Measurements from ENCODE around the gene PTRH1.

Gene PTRH1

GRCh38 chr9:127716412-127716811, 949 bp upstream of the PTRH1 start:
- DNase-seq = no peak

DNA sequence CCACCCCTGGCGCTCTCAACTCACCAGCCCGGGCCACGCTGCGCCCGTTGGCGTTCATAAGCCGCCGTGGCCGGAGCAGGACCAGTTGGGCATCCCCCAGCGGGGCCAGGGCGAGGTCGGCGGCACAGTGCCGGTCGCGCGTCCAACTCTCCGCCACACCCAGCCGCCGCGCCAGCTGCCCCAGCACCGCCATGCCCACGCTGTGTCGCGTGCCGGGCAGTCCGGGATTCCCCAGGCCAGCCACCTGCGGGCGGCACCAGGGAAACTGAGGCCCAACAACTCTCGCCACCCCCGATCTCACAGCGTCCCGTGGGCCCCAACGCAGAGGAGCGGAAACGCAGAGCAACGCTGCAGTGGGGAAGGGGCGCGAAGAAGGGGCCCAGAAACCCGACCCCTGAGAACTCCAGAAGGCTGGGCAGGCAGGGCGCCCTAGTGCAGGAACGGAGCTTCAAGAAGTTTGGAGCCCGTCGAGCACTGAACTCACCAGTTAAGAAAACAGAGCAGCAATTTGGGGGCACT, 453 bp downstream of the PTRH1 start:
- DNase-seq = no peak

DNA sequence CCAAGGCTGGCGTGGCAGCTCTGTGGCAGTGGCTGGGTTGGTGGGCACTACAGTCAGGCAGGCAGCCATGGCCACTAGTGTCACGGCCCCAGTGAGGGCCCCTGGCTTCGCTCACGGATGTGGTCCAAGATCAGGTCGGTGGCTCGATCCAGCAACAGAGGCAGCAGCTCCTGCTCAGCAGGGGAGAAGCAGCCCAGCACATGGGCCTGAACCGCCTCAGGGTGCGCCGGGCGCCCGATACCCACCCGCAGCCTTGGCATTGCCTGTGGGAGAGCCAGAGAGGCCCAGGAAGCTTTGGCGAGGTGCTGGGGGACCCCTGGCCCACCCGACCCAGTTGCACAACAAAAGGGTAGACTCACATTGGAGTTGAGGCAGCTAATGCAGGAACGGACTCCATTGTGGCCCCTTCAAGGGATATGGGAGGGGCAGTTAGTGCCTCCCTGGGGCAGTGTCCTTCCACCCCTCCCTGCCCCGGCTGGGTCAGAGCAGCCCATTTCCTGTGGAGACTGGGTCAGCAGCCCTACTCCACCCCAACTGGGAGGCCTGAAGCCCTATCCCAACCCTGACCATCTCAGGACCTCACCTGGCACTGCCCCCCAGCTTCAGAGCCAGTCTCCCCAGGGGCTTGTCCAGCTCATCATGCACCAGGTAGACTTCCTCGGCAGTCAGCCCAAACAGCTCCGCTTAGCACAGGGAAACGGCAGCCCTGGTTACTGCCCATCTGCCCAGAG, 1.3 kb downstream of the PTRH1 start:
- no peak for DNase-seq

DNA sequence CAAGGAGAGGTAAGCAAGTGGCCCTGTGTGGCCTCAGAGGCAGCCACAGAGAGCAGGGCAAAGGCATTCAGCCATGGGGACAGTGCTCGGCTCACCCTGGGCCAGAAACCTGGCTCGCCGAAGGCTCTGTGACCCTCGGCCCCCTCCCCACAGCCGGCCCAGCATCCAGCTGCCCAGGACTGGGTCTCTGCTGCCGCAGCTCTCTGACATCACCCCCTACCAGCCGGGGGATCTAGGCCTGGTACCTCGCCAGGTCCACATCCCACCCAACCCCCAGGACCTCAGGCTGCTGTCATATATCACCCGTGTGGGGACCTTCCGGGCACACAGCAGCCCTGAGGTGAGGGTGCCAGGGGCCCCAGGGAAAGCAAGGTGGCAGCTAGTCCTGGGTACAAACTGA, 2.6 kb downstream of the PTRH1 start:
- DNase-seq = no peak

DNA sequence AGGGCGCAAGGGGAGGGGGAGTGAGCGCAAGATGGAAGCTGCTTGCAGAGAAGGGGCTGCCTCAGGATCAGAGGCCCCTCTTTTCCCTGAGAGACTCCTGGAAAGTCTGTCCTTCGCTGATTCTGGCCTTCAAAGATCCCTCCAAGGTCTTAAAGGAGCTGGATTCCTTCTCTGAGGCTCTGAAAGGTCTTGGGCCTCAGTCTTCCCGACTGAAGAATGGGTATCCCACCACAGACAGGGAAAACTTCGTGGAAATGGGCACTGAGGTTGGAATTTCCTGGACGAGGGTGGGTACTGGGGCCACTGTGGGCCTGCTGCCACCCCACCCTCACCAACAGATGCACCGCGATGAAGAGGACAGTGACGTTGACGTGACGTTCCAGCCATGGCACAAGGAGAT, 3.1 kb downstream of the PTRH1 start:
- no peak for DNase-seq

DNA sequence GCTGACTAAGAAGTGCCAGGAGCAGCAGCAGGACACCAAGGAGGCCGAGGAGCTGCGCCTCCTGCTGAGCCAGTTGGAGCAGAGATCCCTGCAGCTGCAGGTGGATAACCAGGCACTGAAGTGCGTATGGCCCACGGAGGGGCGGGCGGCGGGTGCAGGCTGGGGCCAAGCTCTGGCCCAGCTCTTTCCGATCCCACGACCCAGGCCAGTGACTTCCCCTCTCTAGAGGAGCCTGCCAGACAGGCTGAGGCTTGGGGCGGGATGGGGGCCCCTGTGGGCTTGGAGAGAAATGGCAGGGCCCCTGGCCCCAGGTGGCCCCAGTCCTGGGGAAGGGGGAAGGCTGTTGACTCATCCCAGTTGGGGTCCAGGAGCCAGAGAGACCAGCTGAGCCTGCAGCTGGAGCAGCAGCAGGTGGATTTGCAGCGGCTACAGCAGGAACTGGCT, 3.6 kb downstream of the PTRH1 start:
- no peak for DNase-seq

- no peak for DNase-seq
These were observed 4.2 kb downstream of the PTRH1 start for GRCh38 chr9:127711226-127711701.

DNA sequence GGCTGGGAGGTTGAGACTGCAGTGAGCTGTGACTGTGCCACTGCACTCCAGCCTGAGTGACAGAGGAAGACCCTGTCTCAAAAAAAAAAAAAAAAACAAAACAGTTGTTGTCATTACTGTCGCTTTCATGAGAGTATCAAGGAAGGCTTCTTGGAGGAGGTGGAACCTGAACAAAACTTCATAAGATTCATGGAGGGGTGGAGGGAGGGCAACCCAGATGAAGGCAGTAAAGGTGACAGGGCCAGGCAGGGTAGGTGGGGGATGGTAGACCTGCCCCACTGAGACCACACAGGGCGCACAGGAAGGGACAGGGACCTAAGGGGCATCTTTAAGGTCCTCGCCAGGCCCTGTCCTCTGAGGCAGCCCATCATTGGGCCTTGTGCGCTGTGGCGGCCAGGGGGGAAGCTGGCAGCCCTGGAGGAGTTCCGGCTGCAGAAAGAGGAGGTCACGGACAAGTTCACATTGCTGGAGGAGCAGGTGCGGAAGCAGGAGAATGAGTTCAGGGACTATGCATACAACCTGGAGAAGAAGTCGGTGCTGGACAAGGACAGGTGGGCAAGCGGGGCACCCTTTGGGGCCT, 5.2 kb downstream of the PTRH1 start:
- no peak for DNase-seq

GRCh38 chr9:127708952-127709587, 6.4 kb downstream of the PTRH1 start:
- no peak for DNase-seq

DNA sequence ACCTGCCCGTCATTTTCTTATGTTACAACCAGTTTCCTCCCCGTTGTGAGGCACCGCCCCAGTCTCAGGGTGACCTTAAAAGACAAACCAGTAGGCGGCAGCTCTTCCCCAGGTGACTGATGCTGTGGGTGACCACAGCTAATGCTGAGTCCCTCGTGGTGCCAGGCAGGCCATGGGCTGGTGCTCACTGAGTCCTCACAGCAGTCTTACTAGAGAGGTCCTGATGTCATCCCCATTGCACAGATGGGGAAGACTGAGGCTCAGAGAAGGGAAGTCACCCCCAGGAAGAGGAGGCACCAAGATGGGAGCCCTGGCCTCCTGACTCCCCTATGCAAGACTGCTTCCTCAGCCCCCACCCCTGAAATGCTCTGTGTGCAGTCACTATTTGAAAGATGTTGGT, 7.7 kb downstream of the PTRH1 start:
- no peak for DNase-seq

GRCh38 chr9:127706836-127707241, 8.6 kb downstream of the PTRH1 start, which contains the start of gene CFAP157:
CFAP157 (plus strand) TSS chr9:127706988; CDS start chr9:127707032, 44 bp downstream.
- no peak for DNase-seq

DNA sequence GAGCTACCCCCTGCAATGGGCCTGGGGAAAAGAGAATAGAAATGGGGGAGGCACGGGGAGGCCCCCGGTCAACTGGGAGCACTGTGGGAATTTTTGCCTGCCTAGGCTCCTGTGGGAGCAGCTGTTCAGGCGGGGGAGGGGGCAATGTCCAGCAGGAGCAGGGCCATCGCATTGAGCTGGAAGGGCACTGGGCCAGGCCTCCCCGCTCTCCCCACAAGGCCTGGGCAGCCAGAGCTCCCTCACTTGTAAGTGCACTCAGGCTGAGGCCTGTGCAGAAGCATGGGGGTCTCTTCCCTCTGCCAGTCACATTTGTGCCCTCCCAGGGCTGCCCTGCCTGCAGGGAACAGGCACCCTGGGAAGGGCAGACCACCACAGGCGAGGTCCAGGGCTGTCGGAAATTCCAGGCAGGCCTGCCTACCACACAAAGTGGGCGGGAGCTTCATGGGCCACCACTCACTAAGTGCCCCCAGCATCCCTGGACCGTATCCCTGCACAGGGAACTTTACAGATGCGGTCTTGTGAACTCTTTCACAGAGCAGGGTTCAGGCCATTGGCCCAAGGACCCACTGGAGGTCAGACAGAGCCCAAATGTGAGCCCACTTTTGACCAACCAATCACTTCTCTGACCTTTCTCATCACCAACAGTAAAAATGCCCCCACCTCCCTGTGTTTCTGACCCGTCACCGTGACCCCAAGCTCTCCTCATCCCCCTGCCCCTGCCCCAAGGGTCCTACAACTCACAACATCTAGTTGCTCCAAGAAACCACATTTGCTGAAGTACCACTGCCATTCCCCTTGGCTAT, 9.7 kb downstream of the PTRH1 start:
- DNase-seq = no peak

- DNase-seq = no peak
These were observed 12.0 kb downstream of the PTRH1 start for GRCh38 chr9:127703289-127703946.

- DNase-seq = no peak
These were observed 14.7 kb downstream of the PTRH1 start for GRCh38 chr9:127700594-127701255.

- DNase-seq = no peak
These were observed 15.3 kb downstream of the PTRH1 start for GRCh38 chr9:127700140-127700539.

GRCh38 chr9:127698985-127699670, 16.3 kb downstream of the PTRH1 start:
- DNase-seq = no peak

DNA sequence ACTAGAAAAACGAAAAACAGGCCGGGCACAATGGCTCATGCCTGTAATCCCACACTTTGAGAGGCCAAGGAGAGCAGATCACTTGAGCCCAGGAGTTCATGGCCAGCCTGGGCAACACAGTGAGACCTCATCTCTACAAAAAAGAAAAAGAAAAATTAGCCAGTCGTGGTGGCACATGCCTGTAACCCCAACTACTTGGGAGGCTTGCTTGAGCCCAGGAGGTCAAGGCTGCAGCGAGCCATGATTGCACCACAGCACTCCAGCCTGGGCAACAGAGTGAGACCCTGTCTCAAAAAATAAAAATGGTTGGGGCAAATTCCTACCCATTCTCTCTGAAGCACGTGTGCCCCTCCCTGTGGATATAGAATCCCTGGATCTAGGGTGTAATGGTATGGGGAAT, 17.1 kb downstream of the PTRH1 start:
- no peak for DNase-seq

DNA sequence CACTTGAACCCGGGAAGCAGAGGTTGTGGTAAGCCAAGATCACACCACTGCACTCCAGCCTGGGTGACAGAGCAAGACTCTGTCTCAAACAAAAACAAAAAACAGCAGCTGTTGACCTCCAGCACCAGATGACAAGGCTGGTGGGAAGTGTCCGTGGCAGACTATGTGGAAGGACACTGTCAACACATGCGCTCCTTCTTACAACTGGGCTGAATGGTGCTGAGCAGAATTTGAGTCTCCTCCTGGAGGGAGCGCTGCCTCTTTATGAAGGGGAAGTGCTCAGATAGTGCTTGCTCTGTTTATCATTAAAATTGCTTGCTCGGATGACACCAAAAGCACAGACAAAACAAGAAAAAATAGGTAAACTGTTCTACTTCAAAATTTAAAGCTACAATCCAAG, 17.9 kb downstream of the PTRH1 start:
- DNase-seq = no peak

DNA sequence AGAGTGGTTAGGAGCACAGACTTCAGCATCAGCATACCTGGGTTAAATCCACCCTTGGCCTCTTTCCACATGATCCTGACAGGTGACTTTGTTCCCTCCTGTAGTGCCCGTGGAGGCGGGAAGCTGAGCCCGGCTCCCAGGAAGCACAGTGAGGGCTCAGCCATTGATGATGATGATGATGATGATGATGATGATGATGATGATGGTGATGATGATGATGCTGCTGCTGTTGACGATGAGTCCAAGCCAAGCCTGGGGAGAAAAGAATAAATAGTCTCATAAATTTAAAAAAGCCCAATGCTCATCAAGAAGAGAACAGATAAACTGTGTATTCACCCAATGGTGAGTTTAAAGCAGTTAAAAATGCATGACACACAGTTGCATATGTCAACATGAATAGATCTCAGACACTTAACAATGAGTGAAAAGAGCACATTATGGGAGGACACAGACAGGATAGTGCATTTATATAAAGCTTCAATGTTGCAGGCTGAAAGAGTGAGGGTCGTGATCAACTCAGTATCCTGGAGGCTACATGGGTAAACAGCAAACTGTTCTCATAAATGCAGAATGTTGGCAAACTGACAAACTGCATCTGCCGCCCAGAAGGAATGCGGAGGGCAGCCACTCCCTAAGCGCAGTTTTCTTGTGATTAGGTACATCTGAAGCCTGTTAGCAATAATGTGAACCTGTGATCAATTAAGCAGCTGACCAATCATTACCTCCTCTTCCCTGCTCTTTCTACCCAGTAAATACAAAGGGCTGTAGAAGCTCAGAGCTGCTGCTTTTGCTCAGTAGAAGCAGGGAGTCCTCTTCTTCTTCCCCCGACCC, 20.4 kb downstream of the PTRH1 start:
- DNase-seq = no peak

- no peak for DNase-seq
These were observed 21.8 kb downstream of the PTRH1 start for GRCh38 chr9:127693697-127694096.
